Osteoblast (primary cell): ENCODE data around the gene GHITM. TPM values are rescaled to one million over a fixed set of nuclear protein-coding genes. Genes with fewer than 3 reads are reported as not detected.

Experiments used
- DNase-seq: peaks from one replicate; pipeline ENCODE4 v3.0.0; 2011; ENCODE audit warnings: low spot score, mixed read lengths; ENCODE audit not compliant: insufficient read length; ENCODE audit errors: missing footprints
- H2AFZ ChIP-seq: 2 replicates; pipeline ENCODE4 v1.6.0; 2011; ENCODE audit warnings: mild to moderate bottlenecking, low read length
- H3K27ac ChIP-seq: 2 replicates; pipeline ENCODE4 v1.5.1; 2011; ENCODE audit warnings: mild to moderate bottlenecking, low read depth, low read length, moderate library complexity
- H3K27me3 ChIP-seq: 2 replicates; pipeline ENCODE4 v1.6.0; 2012; ENCODE audit warnings: mild to moderate bottlenecking, control low read depth, inconsistent platforms, low read length, moderate library complexity; ENCODE audit not compliant: insufficient read depth
- H3K36me3 ChIP-seq: 2 replicates; pipeline ENCODE4 v1.5.1; 2011; ENCODE audit warnings: mild to moderate bottlenecking, low read length, control low read depth, moderate library complexity; ENCODE audit not compliant: insufficient read depth
- H3K4me1 ChIP-seq: 2 replicates; pipeline ENCODE4 v1.5.1; 2011; ENCODE audit warnings: mild to moderate bottlenecking, low read length, control low read depth, moderate library complexity; ENCODE audit not compliant: insufficient read depth
- H3K4me2 ChIP-seq: 2 replicates; pipeline ENCODE4 v1.6.0; 2011; ENCODE audit warnings: mild to moderate bottlenecking, low read length; ENCODE audit not compliant: insufficient read depth
- H3K4me3 ChIP-seq: fragments of 200-600 bp; sonication (generic); 3 replicates; pipeline ENCODE4 v1.5.1; 2012; ENCODE audit warnings: mild to moderate bottlenecking, low read length, inconsistent platforms; ENCODE audit not compliant: insufficient read depth
- H3K79me2 ChIP-seq: 2 replicates; pipeline ENCODE4 v1.6.0; 2012; ENCODE audit warnings: mild to moderate bottlenecking, low read length, control low read depth, inconsistent platforms; ENCODE audit not compliant: insufficient read depth
- H3K9me3 ChIP-seq: 2 replicates; pipeline ENCODE4 v1.5.1; 2011; ENCODE audit warnings: low read depth, low read length, control low read depth
- H4K20me1 ChIP-seq: 2 replicates; pipeline ENCODE4 v1.6.0; 2012; ENCODE audit warnings: mild to moderate bottlenecking, low read length, control low read depth; ENCODE audit not compliant: insufficient read depth
- total RNA-seq: library from RNA; depleted of rRNA; stranded (reverse); fragments of >200 nt; gene quantifications from 2 replicates; pipeline ENCODE4 v1.2.3, GENCODE V29; 2012
- TF ChIP-seq, protein P1 (sequence below): IDR thresholded peaks from 2 replicates; pipeline ENCODE4 v1.5.1; 2011; ENCODE audit warnings: mild to moderate bottlenecking, low read depth, low read length, moderate library complexity; ENCODE audit errors: extremely low read depth

GHITM gene, protein sequence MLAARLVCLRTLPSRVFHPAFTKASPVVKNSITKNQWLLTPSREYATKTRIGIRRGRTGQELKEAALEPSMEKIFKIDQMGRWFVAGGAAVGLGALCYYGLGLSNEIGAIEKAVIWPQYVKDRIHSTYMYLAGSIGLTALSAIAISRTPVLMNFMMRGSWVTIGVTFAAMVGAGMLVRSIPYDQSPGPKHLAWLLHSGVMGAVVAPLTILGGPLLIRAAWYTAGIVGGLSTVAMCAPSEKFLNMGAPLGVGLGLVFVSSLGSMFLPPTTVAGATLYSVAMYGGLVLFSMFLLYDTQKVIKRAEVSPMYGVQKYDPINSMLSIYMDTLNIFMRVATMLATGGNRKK
- 177 and 189 TPM in 2 replicates for total RNA-seq

DNA sequence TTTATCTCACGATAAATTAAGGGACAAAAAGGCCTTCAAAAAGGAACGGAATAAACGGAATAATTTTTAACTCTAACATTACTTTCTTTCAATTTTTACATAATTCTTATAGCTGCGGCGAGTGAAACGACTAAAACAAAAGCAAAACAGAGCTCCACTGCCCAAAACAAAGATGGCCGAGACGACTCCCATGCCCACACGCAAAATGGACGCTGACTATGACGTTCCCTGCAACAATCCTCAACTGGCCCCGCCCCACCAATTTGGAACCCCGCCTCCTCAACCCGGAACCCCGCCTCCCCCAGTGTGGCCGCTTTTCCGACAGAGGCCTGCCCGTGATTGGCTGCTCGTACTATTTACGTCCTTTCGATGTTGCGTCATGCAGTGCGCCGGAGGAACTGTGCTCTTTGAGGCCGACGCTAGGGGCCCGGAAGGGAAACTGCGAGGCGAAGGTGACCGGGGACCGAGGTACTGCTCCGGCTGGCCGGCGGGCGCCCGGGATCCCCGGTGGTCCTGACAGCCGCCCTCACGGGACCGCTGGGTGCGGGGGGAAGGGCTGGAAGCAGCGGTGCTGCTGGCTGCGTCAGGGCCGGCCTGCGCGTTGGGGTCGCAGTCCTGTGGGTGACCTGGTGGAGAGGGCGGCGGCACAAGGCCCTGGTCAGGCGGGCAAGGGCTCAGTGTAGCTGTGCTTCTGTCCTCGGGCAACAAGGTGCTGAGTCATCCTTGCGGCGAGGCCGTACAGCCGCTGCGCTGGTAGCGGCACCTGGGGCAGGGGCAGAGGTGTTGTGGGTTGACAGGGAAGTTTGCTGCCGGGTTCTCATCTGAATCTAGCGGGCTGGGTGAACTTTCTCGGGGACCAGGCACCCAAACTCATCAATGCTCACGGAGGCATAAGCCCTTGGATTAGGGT is at the start of gene GHITM:
Gene GHITM, plus strand, starts transcription at position 384 of the 910 bp plus-strand sequence. CDS start 1,992 bp downstream, outside the sequence.
- Histone ChIP-seq H3K4me2 (peak within 1 kb of the TSS; percentile 92), H3K4me1 (peaks cover 11% of the 10 kb centered on the region), H3K4me3 (peak within 1 kb of the TSS; percentile 97), H2AFZ (peak within 1 kb of the TSS; percentile 92), H3K9me3 (no peaks in the 10 kb centered on the region), H4K20me1 (no peaks in the 10 kb centered on the region), H3K36me3 (peaks cover 21% of the 10 kb centered on the region), H3K27ac (peak within 1 kb of the TSS; percentile 97), H3K27me3 (no peaks in the 10 kb centered on the region), H3K79me2 (peaks cover 28% of the 10 kb centered on the region)
- TF ChIP-seq, protein P1, sequence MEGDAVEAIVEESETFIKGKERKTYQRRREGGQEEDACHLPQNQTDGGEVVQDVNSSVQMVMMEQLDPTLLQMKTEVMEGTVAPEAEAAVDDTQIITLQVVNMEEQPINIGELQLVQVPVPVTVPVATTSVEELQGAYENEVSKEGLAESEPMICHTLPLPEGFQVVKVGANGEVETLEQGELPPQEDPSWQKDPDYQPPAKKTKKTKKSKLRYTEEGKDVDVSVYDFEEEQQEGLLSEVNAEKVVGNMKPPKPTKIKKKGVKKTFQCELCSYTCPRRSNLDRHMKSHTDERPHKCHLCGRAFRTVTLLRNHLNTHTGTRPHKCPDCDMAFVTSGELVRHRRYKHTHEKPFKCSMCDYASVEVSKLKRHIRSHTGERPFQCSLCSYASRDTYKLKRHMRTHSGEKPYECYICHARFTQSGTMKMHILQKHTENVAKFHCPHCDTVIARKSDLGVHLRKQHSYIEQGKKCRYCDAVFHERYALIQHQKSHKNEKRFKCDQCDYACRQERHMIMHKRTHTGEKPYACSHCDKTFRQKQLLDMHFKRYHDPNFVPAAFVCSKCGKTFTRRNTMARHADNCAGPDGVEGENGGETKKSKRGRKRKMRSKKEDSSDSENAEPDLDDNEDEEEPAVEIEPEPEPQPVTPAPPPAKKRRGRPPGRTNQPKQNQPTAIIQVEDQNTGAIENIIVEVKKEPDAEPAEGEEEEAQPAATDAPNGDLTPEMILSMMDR = peak; percentile 32
- peak; percentile 94 for DNase-seq

DNA sequence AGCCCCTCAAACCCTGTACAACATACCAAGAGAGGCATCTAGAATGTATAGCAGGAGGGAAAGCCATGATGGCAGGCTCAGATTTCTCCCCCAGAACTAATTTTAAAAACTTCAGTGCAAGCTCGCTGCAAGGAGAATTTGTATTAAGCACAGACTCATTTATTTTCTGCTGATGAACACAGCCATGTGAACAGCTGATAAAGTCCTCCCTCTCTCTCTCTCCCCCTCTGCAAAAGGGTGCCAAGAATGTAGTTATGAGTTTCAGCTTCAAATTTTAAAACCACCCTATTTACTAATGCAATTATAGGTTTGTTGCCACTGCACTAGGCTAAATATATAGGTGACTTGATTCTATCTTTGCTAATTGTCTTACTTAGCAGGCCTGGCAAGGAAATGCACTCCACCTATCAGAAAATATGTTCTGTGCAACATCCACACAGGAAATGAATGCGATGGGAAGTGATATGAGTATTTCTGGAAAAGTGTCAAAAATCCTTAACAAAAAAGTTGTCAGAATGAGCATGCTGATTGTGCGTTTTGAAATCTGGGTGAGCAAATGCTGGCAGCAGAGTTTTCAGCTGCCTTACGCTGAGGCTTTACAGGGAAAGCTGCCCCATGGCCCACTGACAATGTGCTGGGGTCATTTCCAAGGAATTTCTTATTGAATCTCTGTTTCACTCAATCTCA is 43.4 kb upstream of the GHITM start:
- no peak overlapping the region for H2AFZ ChIP-seq
- H3K27me3 ChIP-seq = no peaks in the 10 kb centered on the region
- H3K9me3 ChIP-seq = no peaks in the 10 kb centered on the region
- no peak overlapping the region for H3K27ac ChIP-seq
- H3K4me3 ChIP-seq = no peak overlapping the region
- no peak overlapping the region for H3K4me2 ChIP-seq
- H3K79me2 ChIP-seq = no peaks in the 10 kb centered on the region
- TF ChIP-seq, protein P1 = no peak
- no peaks in the 10 kb centered on the region for H4K20me1 ChIP-seq
- no peaks in the 10 kb centered on the region for H3K36me3 ChIP-seq
- DNase-seq = no peak
- H3K4me1 ChIP-seq = no peaks in the 10 kb centered on the region

DNA sequence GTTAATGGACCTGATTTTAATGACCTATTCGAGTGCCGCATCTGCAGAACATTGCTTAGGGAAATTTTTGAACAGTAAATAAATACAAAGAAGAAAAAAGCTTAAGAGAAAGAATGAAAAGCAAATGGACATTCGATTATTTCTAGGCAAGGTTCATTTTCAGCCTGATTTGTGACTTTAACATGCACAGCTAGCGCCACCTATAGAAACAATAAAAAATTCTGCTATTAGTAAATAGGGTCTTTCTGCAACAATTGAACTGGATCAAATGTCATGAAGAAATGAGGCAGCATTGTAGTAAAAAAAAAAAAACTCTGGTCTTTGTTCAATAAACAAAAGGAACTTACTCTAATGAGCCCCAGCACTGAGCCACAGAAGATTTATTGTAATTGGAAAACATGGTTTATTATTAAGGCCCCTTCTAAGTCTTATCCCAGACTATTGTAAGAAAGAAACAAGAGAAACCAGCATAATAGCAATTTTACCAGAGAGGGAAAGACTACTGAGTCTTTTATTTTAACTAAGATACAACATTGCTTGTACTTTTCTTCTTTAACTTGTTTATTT is 41.4 kb upstream of the GHITM start:
- no peaks in the 10 kb centered on the region for H4K20me1 ChIP-seq
- H3K79me2 ChIP-seq = no peaks in the 10 kb centered on the region
- no peaks in the 10 kb centered on the region for H3K27me3 ChIP-seq
- no peaks in the 10 kb centered on the region for H3K4me1 ChIP-seq
- H3K9me3 ChIP-seq = no peaks in the 10 kb centered on the region
- TF ChIP-seq, protein P1 = peak; percentile 53
- no peak overlapping the region for H3K27ac ChIP-seq
- H3K36me3 ChIP-seq = no peaks in the 10 kb centered on the region
- H3K4me2 ChIP-seq = no peak overlapping the region
- H2AFZ ChIP-seq = no peak overlapping the region
- DNase-seq = no peak
- H3K4me3 ChIP-seq = no peak overlapping the region
